LoVo (cell line): ENCODE results near the gene TRIM23.
"Not testable (repeated sequence)": the region's sequence is repeated elsewhere in the genome, so short reads cannot be mapped to it uniquely, and the experiment has no call there.

Experiments
- DNase-seq: peaks from one replicate; pipeline ENCODE4 v3.0.0-alpha.2; 2016; ENCODE audit warnings: low spot score

TRIM23 gene

GRCh38 chr5:65624025-65624570 is at the start of gene TRIM23:
Gene TRIM23 (minus strand): TSS chr5:65624333. CDS start chr5:65624274, 59 bp downstream.
- DNase-seq, result peak; percentile 97

- no peak for DNase-seq
Observed at GRCh38 chr5:65672796-65673195, 48.7 kb upstream of the TRIM23 start.

GRCh38 chr5:65668696-65669095 is 44.6 kb upstream of the TRIM23 start:
- no peak for DNase-seq

- peak; percentile 11 for DNase-seq
Observed at GRCh38 chr5:65663804-65664521, 39.8 kb upstream of the TRIM23 start.

- no peak for DNase-seq
Observed at GRCh38 chr5:65654713-65655112, 30.6 kb upstream of the TRIM23 start.

GRCh38 chr5:65651144-65651543 is 27.0 kb upstream of the TRIM23 start:
- DNase-seq, result no peak

- DNase-seq, result no peak
Observed at GRCh38 chr5:65647941-65648340, 23.8 kb upstream of the TRIM23 start.

- DNase-seq, result no peak
Observed at GRCh38 chr5:65646938-65647337, 22.8 kb upstream of the TRIM23 start.

- DNase-seq, result no peak
Observed at GRCh38 chr5:65640240-65640639, 16.1 kb upstream of the TRIM23 start.

GRCh38 chr5:65630981-65631380 is 6.8 kb upstream of the TRIM23 start:
- DNase-seq, result no peak

- no peak for DNase-seq
Observed at GRCh38 chr5:65625743-65626142, 1.6 kb upstream of the TRIM23 start.

GRCh38 chr5:65624571-65625555 is 730 bp upstream of the TRIM23 start, which contains the start of the genes SHLD3 and TRAPPC13:
Gene SHLD3 (plus strand): TSS chr5:65625027. CDS start chr5:65629588, 4,561 bp downstream.
Gene TRAPPC13 (plus strand): TSS chr5:65625027. CDS start chr5:65625061, 34 bp downstream.
- peak; percentile 91 for DNase-seq

- DNase-seq, result no peak
Observed at GRCh38 chr5:65623482-65623881, 651 bp downstream of the TRIM23 start.

GRCh38 chr5:65621961-65622360 is 2.2 kb downstream of the TRIM23 start:
- not testable (repeated sequence) for DNase-seq

- DNase-seq, result no peak
Observed at GRCh38 chr5:65620021-65620420, 4.1 kb downstream of the TRIM23 start.

GRCh38 chr5:65612298-65612907 is 11.7 kb downstream of the TRIM23 start:
- DNase-seq, result no peak

- DNase-seq, result no peak
Observed at GRCh38 chr5:65611524-65611923, 12.6 kb downstream of the TRIM23 start.

GRCh38 chr5:65601761-65602160 is 22.4 kb downstream of the TRIM23 start:
- DNase-seq, result not testable (repeated sequence)

GRCh38 chr5:65588694-65589093 is 35.4 kb downstream of the TRIM23 start:
- no peak for DNase-seq

- no peak for DNase-seq
Observed at GRCh38 chr5:65577141-65577540, 47.0 kb downstream of the TRIM23 start.

GRCh38 chr5:65570598-65571226 is 53.4 kb downstream of the TRIM23 start:
- peak; percentile 23 for DNase-seq
